HepG2 (cell line): ENCODE data around the gene MAB21L4. TPM values are rescaled to one million over a fixed set of nuclear protein-coding genes. Genes with fewer than 3 reads are reported as not detected.
A peak's percentile ranks its signal among the peaks of the same experiment; 100 is the strongest.

Experiments
- DPF2 ChIP-seq: sonication (generic); formaldehyde crosslinking; IDR thresholded peaks from 2 replicates; pipeline ENCODE4 v1.4.0; 2020; ENCODE audit warnings: mild to moderate bottlenecking, low read depth, missing genetic modification reagents, borderline replicate concordance
- EP300 ChIP-seq, 3 experiments: sonication (generic) in 1 of 3; formaldehyde crosslinking in 1 of 3; IDR thresholded peaks; 2 replicates each; pipeline versions ENCODE4 v1.5.1 to v1.6.1; 2011 to 2020; ENCODE audit warnings: low read depth in 2 of 3, low read length in 2 of 3, borderline replicate concordance in 1 of 3, improper control_type of control experiment in 1 of 3, mild to moderate bottlenecking in 1 of 3, missing genetic modification reagents in 1 of 3, moderate library complexity in 1 of 3
- HOXA5 ChIP-seq: sonication (generic); formaldehyde crosslinking; IDR thresholded peaks from 2 replicates; pipeline ENCODE4 v1.4.0; 2020; ENCODE audit warnings: missing genetic modification reagents
- HOXA9 ChIP-seq: sonication (generic); formaldehyde crosslinking; IDR thresholded peaks from 2 replicates; pipeline ENCODE4 v1.8.1; 2022; ENCODE audit warnings: missing genetic modification reagents, mild to moderate bottlenecking, moderate library complexity, borderline replicate concordance
- KDM6A ChIP-seq: IDR thresholded peaks from 2 replicates; pipeline ENCODE4 v1.6.1; 2016; ENCODE audit warnings: low read depth
- MIER2 ChIP-seq: IDR thresholded peaks from 2 replicates; pipeline ENCODE4 v1.6.1; 2016; ENCODE audit warnings: missing biosample characterization, missing genetic modification reagents
- RXRA ChIP-seq: sonication (generic); formaldehyde crosslinking; IDR thresholded peaks from 2 replicates; pipeline ENCODE4 v1.5.1; 2020; ENCODE audit warnings: missing genetic modification reagents
- ZC3H4 ChIP-seq: sonication (generic); formaldehyde crosslinking; IDR thresholded peaks from 2 replicates; pipeline ENCODE4 v1.4.0; 2020; ENCODE audit warnings: missing genetic modification reagents, borderline replicate concordance
- ZMAT3 ChIP-seq: sonication (generic); formaldehyde crosslinking; conservative IDR thresholded peaks from 2 replicates; pipeline ENCODE4 v1.7.0; 2021; ENCODE audit warnings: missing genetic modification reagents
- ZNF12 ChIP-seq: sonication (generic); formaldehyde crosslinking; IDR thresholded peaks from 2 replicates; pipeline ENCODE4 v1.5.0; 2020; ENCODE audit warnings: missing genetic modification reagents
- ZNF143 ChIP-seq: sonication (generic); formaldehyde crosslinking; IDR thresholded peaks from 2 replicates; pipeline ENCODE4 v1.4.0; 2020; ENCODE audit warnings: missing genetic modification reagents
- ZNF235 ChIP-seq: sonication (generic); formaldehyde crosslinking; IDR thresholded peaks from 2 replicates; pipeline ENCODE4 v1.8.1; 2023; ENCODE audit warnings: mild to moderate bottlenecking, missing genetic modification reagents, borderline replicate concordance
- ZNF292 ChIP-seq: sonication (generic); formaldehyde crosslinking; IDR thresholded peaks from 2 replicates; pipeline ENCODE4 v1.8.1; 2022; ENCODE audit warnings: mild to moderate bottlenecking, low read depth, missing genetic modification reagents, borderline replicate concordance
- ZNF329 ChIP-seq: sonication (generic); formaldehyde crosslinking; IDR thresholded peaks from 2 replicates; pipeline ENCODE4 v1.9.0; 2021; ENCODE audit warnings: low read depth, mild to moderate bottlenecking, missing genetic modification reagents
- ZNF432 ChIP-seq: sonication (generic); formaldehyde crosslinking; IDR thresholded peaks from 2 replicates; pipeline ENCODE4 v1.5.0; 2020; ENCODE audit warnings: missing genetic modification reagents, mild to moderate bottlenecking, borderline replicate concordance
- ZNF556 ChIP-seq: sonication (generic); formaldehyde crosslinking; IDR thresholded peaks from 2 replicates; pipeline ENCODE4 v1.4.0; 2020; ENCODE audit warnings: mild to moderate bottlenecking, missing genetic modification reagents, borderline replicate concordance
- ZNF724P ChIP-seq: sonication (generic); formaldehyde crosslinking; IDR thresholded peaks from 2 replicates; pipeline ENCODE4 v1.8.0; 2022; ENCODE audit warnings: missing genetic modification reagents, borderline replicate concordance
- ZNF83 ChIP-seq: sonication (generic); formaldehyde crosslinking; IDR thresholded peaks from 2 replicates; pipeline ENCODE4 v1.4.0; 2020; ENCODE audit warnings: missing genetic modification reagents, mild to moderate bottlenecking, borderline replicate concordance
- polyA plus RNA-seq, 8 experiments: library from polyadenylated mRNA; depleted of rRNA in 3 of 8; stranded (reverse) in 7 of 8; unstranded in 1 of 8; fragments of >200 nt; fragmentation: Illumina TruSeq in 4 of 8; extraction: Trizol in 4 of 8; gene quantifications; 2 replicates each; pipeline versions ENCODE4 v1.2.1 to v1.2.3, GENCODE V29; 2011 to 2016; ENCODE audit warnings: low read depth in 4 of 8, missing spikeins in 1 of 8, mixed read lengths in 1 of 8; ENCODE audit not compliant: insufficient read depth in 1 of 8
- total RNA-seq, 5 experiments: library from RNA; depleted of rRNA; stranded (reverse); fragments of >200 nt; fragmentation: Illumina TruSeq; extraction: Trizol; gene quantifications; 2 replicates each; pipeline ENCODE4 v1.2.3, GENCODE V29; 2016; ENCODE audit warnings: low read depth in 1 of 5
- TF ChIP-seq, protein P1 (sequence below): sonication (generic); formaldehyde crosslinking; IDR thresholded peaks from 2 replicates; pipeline ENCODE4 v1.4.0; 2020; ENCODE audit warnings: mild to moderate bottlenecking, missing genetic modification reagents, borderline replicate concordance
- TF ChIP-seq, protein P2 (sequence below): sonication (generic); formaldehyde crosslinking; IDR thresholded peaks from 2 replicates; pipeline ENCODE4 v1.5.1; 2020; ENCODE audit warnings: mild to moderate bottlenecking, moderate library complexity, missing genetic modification reagents
- TF ChIP-seq, protein P3 (sequence below): sonication (generic); formaldehyde crosslinking; conservative IDR thresholded peaks from 2 replicates; pipeline ENCODE4 v1.4.0; 2020; ENCODE audit warnings: missing genetic modification reagents
- TF ChIP-seq, protein P4 (sequence below): sonication (generic); formaldehyde crosslinking; IDR thresholded peaks from 2 replicates; pipeline ENCODE4 v1.4.0; 2020; ENCODE audit warnings: missing genetic modification reagents

The MAB21L4 gene
- total and polyA plus RNA-seq, 2 of the 13 experiments (the other 11 are each of a cell fraction or from before 2014, with no cell fraction given) = 3.0 to 14.0 TPM

DNA sequence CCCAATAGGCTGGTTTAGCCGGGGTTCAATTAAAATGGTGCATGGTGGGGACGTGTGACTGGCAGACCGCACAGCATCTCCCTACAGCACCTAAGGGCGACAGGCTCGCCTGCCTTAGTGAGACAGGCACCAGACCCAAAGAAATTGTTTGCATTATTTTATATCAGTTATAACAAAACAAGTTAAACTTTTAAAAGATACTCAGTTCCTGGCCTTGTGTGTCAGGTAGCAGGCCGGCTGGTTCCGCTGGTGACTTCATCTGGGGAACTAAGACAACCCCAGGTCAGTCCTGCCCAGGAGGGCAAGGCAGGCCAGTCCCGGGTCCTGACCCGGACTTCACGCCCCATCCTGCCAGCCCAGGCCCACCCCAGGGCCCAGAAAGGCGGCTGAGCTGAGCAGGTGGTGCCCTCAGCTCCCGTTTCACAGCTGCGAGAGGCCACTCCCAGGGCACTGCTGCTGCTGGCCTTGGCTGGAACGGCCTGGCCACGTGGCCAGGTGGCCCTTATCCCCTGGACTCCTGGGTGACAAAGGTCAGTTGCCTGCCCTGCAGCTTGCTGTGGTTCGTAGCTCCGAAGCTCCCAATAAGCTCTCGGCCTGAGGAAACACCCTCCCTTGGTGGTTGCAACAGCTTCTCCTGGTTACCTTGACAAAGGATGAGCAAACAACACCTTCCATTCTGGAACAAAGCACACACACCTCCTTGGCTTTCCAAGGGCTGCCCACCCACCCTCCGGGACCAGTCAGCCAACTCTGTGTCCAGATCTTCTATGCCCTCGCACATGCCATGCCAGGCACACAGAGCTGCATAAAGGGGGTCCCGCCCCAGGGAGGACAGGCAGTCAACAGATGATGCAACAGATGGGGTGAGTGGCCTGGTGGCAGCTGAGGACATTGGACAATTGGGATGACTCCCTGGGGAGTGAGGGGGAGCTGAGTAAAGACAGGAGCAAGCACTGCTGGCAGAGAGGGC, 38.6 kb downstream of the MAB21L4 start (continued):
- no peak for TF ChIP-seq ZNF432 (CRISPR knock-in tag)
- TF ChIP-seq, protein P1, sequence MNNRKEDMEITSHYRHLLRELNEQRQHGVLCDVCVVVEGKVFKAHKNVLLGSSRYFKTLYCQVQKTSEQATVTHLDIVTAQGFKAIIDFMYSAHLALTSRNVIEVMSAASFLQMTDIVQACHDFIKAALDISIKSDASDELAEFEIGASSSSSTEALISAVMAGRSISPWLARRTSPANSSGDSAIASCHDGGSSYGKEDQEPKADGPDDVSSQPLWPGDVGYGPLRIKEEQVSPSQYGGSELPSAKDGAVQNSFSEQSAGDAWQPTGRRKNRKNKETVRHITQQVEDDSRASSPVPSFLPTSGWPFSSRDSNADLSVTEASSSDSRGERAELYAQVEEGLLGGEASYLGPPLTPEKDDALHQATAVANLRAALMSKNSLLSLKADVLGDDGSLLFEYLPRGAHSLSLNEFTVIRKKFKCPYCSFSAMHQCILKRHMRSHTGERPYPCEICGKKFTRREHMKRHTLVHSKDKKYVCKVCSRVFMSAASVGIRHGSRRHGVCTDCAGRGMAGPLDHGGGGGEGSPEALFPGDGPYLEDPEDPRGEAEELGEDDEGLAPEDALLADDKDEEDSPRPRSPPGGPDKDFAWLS (CRISPR knock-in tag) = no peak; the same call in 1 of the 2 replicates
- TF ChIP-seq ZNF724P (CRISPR knock-in tag) = peak; percentile 99
- peak; percentile 91 for TF ChIP-seq HOXA5
- no peak; the same call in 1 of the 2 replicates for TF ChIP-seq MIER2
- peak; percentile 78; the same call in 1 of the 2 replicates for TF ChIP-seq ZNF12 (CRISPR knock-in tag)
- TF ChIP-seq ZNF83 (CRISPR knock-in tag) = peak; percentile 98
- TF ChIP-seq ZC3H4 (CRISPR knock-in tag) = no peak
- peak; percentile 99; the same call in 1 of the 2 replicates for TF ChIP-seq ZNF235 (CRISPR knock-in tag)
- peak; percentile 91; the same call in 1 of the 2 replicates for TF ChIP-seq ZNF556 (CRISPR knock-in tag)
- TF ChIP-seq ZNF143 (CRISPR knock-in tag) = peak; percentile 71
- TF ChIP-seq HOXA9 (CRISPR knock-in tag) = peak; percentile 91
- TF ChIP-seq, protein P2, sequence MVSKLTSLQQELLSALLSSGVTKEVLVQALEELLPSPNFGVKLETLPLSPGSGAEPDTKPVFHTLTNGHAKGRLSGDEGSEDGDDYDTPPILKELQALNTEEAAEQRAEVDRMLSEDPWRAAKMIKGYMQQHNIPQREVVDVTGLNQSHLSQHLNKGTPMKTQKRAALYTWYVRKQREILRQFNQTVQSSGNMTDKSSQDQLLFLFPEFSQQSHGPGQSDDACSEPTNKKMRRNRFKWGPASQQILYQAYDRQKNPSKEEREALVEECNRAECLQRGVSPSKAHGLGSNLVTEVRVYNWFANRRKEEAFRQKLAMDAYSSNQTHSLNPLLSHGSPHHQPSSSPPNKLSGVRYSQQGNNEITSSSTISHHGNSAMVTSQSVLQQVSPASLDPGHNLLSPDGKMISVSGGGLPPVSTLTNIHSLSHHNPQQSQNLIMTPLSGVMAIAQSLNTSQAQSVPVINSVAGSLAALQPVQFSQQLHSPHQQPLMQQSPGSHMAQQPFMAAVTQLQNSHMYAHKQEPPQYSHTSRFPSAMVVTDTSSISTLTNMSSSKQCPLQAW (CRISPR knock-in tag) = peak; percentile 96
- TF ChIP-seq EP300 (IDR thresholded peaks at IDR 0.05; ENCODE audit: low read depth in 2 of 2, low read length in 2 of 2) = peak; percentile 87 to 94
- peak; percentile 84; the same call in 1 of the 2 replicates for TF ChIP-seq EP300 (CRISPR knock-in tag; IDR thresholded peaks at IDR 0.05; ENCODE audit: borderline replicate concordance)
- TF ChIP-seq, protein P3, sequence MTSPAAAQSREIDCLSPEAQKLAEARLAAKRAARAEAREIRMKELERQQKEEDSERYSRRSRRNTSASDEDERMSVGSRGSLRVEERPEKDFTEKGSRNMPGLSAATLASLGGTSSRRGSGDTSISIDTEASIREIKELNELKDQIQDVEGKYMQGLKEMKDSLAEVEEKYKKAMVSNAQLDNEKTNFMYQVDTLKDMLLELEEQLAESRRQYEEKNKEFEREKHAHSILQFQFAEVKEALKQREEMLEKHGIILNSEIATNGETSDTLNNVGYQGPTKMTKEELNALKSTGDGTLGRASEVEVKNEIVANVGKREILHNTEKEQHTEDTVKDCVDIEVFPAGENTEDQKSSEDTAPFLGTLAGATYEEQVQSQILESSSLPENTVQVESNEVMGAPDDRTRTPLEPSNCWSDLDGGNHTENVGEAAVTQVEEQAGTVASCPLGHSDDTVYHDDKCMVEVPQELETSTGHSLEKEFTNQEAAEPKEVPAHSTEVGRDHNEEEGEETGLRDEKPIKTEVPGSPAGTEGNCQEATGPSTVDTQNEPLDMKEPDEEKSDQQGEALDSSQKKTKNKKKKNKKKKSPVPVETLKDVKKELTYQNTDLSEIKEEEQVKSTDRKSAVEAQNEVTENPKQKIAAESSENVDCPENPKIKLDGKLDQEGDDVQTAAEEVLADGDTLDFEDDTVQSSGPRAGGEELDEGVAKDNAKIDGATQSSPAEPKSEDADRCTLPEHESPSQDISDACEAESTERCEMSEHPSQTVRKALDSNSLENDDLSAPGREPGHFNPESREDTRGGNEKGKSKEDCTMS (CRISPR knock-in tag) = peak; percentile 13; the same call in 1 of the 2 replicates
- TF ChIP-seq ZNF292 = peak; percentile 96
- TF ChIP-seq ZMAT3 (CRISPR knock-in tag) = peak; percentile 99
- peak; percentile 88 for TF ChIP-seq KDM6A
- peak; percentile 92 for TF ChIP-seq ZNF329 (CRISPR knock-in tag)
- peak; percentile 90 for TF ChIP-seq DPF2 (CRISPR knock-in tag)
- TF ChIP-seq, protein P4, sequence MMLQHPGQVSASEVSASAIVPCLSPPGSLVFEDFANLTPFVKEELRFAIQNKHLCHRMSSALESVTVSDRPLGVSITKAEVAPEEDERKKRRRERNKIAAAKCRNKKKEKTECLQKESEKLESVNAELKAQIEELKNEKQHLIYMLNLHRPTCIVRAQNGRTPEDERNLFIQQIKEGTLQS (CRISPR knock-in tag) = peak; percentile 82
- peak; percentile 92 for TF ChIP-seq RXRA (CRISPR knock-in tag)
